G401.6 (cell line): ENCODE results near the gene RHOV.

Source experiments
- FAIRE-seq: peaks from 2 replicates; lab custom pipeline; 2012; peaks lifted over from hg19 to GRCh38; lab: Jason Lieb, UNC

The RHOV gene

GRCh38 chr15:40873694-40874561 is at the start of gene RHOV:
Gene RHOV (minus strand): TSS chr15:40874234. CDS start chr15:40874139, 95 bp downstream.
- no peak for FAIRE-seq

DNA sequence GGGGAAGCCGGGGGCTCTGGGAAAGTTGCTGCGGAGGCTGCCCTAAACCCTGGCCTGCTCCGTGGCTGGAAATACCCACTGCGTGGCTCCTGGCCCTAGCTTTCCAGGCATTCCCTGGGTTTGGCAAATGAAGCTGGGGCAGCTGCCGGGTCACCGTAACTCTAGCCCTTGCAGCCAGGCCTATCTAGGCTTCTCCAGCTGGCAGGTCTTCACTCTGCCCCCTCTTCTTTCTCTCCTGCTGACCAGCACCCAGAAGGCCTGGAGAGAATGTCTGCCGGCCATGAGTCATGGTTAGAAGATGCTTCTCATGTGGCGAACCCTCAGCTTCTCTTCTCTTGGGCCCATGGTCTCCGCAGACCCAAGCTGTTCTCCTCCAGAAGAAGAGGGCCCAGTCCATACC is 49.5 kb upstream of the RHOV start:
- no peak for FAIRE-seq

DNA sequence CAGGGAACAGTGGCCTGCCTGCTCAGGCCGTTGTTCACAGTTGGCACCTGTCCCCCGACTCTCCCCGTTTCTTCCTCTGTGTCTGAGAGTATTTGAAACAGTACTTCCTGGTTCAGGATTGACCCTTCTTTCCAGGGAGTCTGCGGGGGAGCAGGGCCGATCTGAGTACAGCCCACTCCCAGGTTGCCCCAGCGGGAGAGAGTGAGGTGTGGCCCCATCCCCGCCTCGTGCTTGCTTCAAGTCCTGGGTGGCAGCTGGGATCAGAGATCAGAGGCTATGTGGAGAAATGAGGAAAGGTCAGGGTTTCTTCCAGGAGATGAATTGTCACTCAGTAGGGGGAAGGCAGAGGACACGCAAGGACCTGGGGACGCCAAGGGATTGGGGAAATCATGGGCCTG is 48.6 kb upstream of the RHOV start:
- no peak for FAIRE-seq

DNA sequence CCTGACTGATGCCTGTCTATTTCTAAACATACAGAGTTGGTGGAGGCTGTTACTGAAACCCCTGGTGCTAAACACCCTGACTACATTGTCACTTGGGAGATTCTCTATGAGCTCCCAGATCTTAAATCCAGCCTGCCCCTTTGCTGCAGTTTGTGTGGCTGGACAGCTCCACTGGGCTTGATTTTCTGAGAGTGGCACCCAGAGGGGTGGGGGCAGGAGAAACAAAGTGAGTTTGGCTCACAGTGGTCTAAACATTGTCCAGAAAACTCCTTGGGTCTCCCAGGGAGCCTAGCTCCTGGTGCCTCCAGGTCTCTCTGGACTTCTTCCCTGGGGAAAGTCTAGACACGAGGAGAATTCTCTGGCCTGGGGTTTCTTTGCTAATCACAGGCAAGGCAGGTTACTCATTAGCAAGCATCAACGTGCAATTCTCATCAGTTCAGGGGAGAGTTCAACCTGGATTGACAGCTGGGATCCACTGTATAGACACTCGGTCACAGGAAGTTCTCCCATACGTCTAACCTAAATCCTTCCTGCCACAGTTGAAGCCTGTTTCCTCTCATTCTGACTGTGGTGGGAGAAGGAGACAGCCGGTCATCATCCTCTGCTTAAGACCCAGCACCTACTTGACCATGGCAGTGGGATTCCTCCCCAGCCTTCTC is 48.0 kb upstream of the RHOV start:
- no peak for FAIRE-seq

DNA sequence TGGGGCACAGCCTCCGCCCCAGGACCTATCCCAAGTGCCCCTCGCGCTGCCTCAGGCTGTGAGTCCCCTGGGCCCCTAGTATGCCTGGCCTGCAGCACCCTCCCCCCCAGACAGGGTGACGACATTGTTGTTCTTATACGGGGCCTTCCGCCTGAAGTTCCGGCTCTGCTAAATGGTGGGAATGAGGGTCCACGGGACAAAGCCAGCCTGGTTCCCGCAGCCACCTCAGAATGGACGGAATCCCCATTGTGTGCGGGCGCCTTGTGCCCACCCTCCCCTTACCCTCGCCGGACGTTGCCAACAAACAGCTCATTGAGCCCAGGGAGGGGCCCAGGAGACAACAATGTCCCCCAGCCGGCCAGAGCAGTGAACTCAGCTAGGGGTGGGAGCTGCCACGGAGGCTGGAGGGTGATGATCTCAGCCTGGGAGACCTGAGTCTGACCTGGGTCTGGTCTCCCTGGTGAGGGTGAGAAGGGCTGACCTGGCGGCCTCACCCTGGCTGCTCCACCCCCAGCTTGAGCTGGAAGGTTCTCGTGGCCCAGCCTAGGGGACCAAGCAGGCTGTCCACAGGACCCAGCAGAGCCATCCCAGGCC is 44.9 kb upstream of the RHOV start:
- FAIRE-seq: no peak

GRCh38 chr15:40918146-40918798 is 44.2 kb upstream of the RHOV start:
- FAIRE-seq: no peak

GRCh38 chr15:40917585-40917984 is 43.6 kb upstream of the RHOV start:
- FAIRE-seq: no peak

DNA sequence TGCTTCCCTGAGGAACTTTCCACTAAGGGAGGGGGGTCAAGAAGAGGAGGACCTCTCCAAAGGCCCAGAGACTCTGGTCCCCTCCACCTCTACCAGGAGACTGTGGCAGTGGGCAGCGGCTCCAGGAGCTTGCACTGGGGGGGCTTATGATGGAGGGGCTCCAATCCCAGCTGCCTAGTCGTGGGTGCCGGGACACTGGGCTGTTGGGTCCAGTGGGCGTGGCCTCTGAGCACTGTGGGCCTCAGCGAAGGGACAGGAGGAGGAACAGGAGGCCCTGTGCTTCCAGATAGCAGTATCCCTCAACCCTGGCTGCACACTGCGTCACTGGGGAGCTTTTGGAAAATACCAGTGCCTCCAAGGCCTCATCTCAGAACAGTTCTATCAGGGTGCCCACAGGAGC is 41.6 kb upstream of the RHOV start:
- no peak for FAIRE-seq

GRCh38 chr15:40915116-40915661 is 41.2 kb upstream of the RHOV start:
- no peak for FAIRE-seq

GRCh38 chr15:40914486-40914885 is 40.5 kb upstream of the RHOV start:
- no peak for FAIRE-seq

GRCh38 chr15:40914013-40914412 is 40.0 kb upstream of the RHOV start:
- FAIRE-seq: no peak

DNA sequence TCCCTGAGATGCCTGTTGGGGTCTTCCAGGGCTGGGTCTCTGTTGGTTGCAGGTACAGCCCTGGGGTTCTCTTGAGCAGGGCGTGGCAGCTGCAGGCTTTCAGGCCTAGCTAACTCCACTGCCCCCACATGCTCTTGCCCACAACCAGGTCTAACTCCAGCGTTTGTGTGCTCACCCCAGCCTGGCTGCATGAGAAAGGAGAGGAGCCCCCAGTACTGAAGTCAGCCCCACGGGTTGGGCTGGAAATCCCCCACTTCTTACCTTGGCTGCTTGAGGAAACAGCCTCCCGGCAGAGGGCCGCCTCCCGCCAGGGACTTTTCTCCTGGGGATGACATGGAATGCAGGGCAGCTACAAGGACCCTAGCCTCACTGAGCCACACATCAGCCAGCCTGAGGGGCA is 38.4 kb upstream of the RHOV start:
- no peak for FAIRE-seq

DNA sequence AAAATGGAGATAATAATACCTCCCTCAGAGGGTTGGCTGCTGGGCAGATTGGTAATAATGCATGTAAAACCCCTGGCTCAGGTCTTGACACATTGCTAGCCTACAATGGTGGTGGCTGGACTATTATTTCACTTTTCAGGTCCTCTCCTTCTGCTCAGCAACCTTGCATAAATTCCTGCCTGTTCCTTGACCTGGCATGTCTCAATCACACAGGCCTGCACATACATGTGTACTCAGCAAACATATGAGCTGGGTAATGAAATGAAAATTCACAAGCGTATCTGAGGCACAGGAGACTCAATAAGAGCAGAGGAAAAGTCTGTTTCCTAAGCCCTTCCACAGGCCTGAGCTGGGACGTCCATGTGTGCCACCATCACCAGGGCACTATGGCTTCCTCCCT is 37.7 kb upstream of the RHOV start:
- FAIRE-seq: no peak

GRCh38 chr15:40911141-40911540 is 37.1 kb upstream of the RHOV start:
- no peak for FAIRE-seq

- FAIRE-seq: no peak
These were observed 35.9 kb upstream of the RHOV start for GRCh38 chr15:40909662-40910630.

DNA sequence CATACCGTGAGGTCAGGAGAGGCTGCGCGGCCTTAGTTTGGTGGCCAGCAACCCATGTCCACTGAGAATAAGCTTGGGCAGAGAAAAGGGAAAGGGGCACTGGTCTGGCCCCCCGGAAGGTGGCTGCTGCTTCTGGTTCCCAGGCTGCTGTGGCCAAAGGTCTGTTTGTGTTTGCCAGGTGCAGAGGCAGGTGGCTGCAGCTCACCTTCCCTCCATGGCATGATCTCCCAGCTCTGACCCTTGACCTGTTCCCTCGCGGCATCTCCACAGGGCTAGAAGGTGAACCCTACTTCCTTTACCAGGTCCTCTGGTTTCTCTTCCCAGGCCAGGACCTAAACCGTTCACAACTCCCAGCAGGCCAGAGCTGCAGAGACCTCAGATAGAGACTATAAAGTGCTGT is 34.1 kb upstream of the RHOV start:
- FAIRE-seq: no peak

DNA sequence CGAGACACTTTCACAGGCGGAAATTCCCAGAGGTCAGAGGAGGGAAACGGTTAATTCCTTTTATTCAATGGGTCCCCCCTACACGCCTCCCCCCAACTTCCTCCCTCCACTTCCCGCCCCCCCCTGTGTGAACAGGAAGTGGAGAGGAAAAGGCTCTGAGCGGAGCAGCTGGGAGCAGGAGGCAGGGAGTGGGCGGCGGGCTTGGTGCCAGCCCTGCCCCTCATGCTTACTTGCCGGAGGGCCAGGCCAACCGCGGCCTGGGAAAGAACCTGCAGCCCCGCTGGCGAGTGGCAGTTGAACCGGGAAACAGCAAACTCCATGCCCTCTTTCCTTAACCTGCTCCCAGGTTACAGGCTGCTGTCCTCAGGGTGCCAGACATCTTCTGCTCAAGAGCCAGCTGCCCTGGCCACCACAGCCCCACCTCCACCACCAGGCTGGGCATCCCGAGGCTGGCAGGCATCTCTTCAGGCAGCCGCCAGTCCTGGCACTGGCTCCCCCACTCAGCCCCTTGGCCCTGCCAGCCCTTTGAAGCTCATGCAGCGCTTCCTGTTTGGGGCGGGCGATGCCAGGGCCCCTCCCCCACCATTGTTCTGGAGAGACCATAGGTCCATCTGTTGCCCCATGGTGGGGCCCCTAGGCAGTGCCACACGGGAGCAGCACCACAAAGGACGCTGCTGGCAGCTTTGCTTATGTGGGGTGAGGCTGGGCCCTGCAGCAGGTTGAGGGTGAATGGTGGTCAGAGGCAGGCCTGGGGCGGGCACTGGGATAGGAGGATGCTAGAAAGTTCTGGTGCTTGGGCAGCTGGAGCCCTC is 33.2 kb upstream of the RHOV start:
- no peak for FAIRE-seq

DNA sequence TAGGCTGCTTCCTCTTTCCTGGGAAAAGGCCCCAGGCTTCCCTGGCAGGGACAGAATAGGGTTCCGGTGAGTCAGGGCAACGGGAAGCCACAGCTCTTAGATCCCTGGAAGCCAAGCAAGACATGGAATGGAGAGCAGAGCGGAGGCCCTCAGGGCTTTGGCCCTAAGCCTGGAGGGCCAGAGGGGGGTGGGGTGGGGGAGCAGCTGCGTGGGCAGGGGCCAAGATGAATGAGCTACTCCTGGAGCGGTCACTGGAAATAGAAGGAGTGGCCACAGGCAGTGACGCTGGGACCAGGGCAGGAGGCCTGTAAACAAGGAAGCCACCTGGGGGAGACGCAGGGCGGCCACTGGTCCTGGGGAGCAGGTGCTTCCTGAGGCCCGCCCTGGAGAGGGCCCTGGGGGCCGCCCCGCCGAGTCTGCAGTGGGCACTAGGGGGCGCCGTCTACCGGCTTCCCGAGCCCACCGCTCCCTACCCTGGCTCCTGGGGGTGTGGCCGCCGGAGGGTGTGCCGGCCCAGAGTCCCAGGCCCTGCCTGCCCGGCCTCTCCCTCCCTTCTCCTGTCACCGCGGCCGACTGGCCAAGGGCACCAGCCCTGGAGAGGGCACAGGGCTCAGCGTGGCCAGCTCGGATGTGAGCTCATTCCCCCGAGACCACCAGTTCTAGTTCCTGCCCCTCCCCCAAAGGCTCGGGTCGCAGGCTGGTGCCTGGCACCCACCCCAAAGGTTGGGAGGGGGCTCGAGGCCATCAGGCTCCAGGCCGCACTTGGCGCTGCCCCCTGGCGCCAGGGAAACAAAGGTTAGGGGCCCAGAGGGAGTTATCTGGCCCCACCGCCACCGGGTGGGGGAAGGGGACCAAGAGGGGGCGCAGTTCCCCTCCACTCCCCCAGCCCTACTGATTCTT is 32.3 kb upstream of the RHOV start:
- FAIRE-seq: no peak

GRCh38 chr15:40904552-40905201 is 30.6 kb upstream of the RHOV start:
- no peak for FAIRE-seq
